NCI-H82 treated with DMSO at 0.1 percent for 48 hours (cell line): Measurements from ENCODE around the gene SHISAL1.

ENCODE experiments used
- DNase-seq: peaks from one replicate; lab custom pipeline; 2025; ENCODE audit not compliant: unreplicated experiment; lab: John Stamatoyannopoulos, UW

The SHISAL1 gene

DNA sequence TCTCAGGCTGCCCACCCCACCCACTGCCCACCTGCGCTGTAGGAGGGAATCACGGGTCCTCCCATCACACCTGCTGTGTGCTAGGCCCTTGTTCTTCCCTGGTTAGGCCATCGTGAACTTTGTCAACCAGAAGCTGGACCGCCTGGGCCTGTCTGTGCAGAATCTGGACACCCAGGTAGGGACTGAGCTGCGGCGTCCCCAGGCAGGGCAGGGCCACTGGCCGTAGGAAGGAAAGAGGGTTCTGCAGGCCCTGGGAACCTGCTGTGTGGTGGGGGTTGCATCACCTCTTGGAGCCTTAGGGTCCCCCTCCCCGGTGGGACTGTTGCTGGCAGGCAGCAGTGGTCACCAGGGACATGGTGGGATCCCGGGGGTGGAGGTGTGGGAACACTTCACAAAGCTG is 116.5 kb downstream of the SHISAL1 start:
- DNase-seq: no peak

DNA sequence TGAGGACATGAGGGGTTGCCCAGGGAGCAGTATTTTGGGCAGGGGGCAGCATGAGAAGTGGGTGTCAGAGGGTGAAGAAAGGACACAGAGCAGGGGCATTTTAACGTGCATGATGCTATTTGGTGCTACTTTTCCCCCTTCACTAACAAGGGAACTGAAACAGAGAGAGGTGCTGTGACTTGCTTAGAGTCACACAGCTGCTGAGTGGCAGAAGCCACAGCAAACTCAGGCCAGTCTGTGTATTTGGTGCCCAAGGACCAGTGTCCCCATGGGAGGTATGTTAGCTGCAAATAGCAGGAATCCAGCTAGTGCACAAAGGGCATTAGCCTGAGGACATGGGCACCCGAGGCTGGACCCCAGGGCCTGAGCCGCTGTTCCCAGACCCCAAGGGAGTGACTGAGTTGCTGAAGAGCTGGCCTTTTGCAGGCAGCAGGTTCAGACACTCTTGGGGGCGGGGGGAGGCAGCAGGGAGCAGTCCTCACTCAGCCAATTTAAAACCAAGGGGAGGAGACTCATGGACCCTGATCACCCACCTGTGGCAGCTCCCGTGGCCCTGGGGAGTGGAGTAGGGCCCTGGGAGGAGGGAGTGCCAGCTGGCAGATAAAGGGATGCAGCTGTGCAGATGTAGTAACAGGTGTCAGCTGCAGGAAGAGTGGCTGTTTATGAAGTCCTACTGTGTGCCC is 117.4 kb downstream of the SHISAL1 start:
- DNase-seq: no peak

DNA sequence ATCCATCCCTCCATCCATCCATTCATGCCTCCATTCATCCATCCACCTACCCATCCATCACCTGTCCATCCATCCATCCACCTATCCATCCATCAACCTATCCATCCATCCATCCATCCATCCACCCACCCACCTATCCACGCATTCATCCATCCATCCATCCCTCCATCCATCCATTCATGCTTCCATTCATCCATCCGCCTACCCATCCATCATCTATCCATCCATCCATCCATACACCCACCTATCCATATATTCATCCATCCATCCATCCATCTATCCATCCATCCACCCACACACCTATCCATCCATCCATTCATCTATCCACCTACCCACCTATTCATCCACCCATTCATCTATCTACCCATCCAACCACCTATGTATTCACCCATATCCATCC is 118.2 kb downstream of the SHISAL1 start:
- DNase-seq: no peak
